K562 (cell line): ENCODE measurements around the gene TSPOAP1. TPM values are rescaled to one million over a fixed set of nuclear protein-coding genes. Genes with fewer than 3 reads are reported as not detected.
A peak's percentile ranks its signal among the peaks of the same experiment; 100 is the strongest.

ENCODE experiments used
- ASH1L ChIP-seq: fragments of 450-650 bp; IDR thresholded peaks from 2 replicates; pipeline ENCODE4 v1.6.1; 2018; ENCODE audit warnings: borderline replicate concordance, mild to moderate bottlenecking, low read depth; ENCODE audit not compliant: partially characterized antibody
- ATF6 ChIP-seq: sonication (generic); formaldehyde crosslinking; IDR thresholded peaks from 2 replicates; pipeline ENCODE4 v1.4.0; 2020; ENCODE audit warnings: mild to moderate bottlenecking, missing genetic modification reagents
- CC2D1A ChIP-seq: fragments of 450-650 bp; IDR thresholded peaks from 2 replicates; pipeline ENCODE4 v1.6.1; 2017; ENCODE audit warnings: mild to moderate bottlenecking
- CEBPG ChIP-seq, 3 experiments: fragments of 200-800 bp in 1 of 3; sonication (Bioruptor generic) in 1 of 3; sonication (generic) in 1 of 3; formaldehyde crosslinking in 1 of 3; IDR thresholded peaks in 2 of 3; conservative IDR thresholded peaks in 1 of 3; 2 replicates each; pipeline versions ENCODE4 v1.6.1 to v1.8.0; 2016 to 2022; ENCODE audit warnings: missing compliant biosample characterization in 2 of 3, missing genetic modification characterization in 2 of 3, mild to moderate bottlenecking in 1 of 3, missing genetic modification reagents in 1 of 3
- ETV5 ChIP-seq: sonication (generic); formaldehyde crosslinking; IDR thresholded peaks from 2 replicates; pipeline ENCODE4 v1.4.0; 2020; ENCODE audit warnings: low read depth, mild to moderate bottlenecking, missing genetic modification reagents
- GABPB2 ChIP-seq: fragments of 250-450 bp; sonication (Bioruptor Pico); conservative IDR thresholded peaks from 2 replicates; pipeline ENCODE4 v1.5.1; 2021; ENCODE audit warnings: mild to moderate bottlenecking
- HCFC1 ChIP-seq: IDR thresholded peaks from 2 replicates; pipeline ENCODE4 v1.6.1; 2012; ENCODE audit warnings: low read depth, low read length, improper control_type of control experiment
- HNRNPUL1 ChIP-seq: fragments of 200-400 bp; formaldehyde crosslinking; IDR thresholded peaks from 2 replicates; pipeline ENCODE4 v1.6.1; 2017; ENCODE audit warnings: low read length
- HOMEZ ChIP-seq: fragments of 250-450 bp; sonication (Bioruptor Pico); IDR thresholded peaks from 2 replicates; pipeline ENCODE4 v1.4.0; 2020; ENCODE audit warnings: mild to moderate bottlenecking, moderate library complexity
- ILF3 ChIP-seq: fragments of 450-650 bp; IDR thresholded peaks from 2 replicates; pipeline ENCODE4 v1.6.1; 2018; ENCODE audit warnings: antibody characterized with exemption, mild to moderate bottlenecking, moderate library complexity, borderline replicate concordance
- MAFF ChIP-seq: IDR thresholded peaks from 2 replicates; pipeline ENCODE4 v1.6.1; 2012; ENCODE audit warnings: low read length, improper control_type of control experiment
- MIER1 ChIP-seq: fragments of 450-650 bp; IDR thresholded peaks from 2 replicates; pipeline ENCODE4 v1.6.1; 2016; ENCODE audit warnings: antibody characterized with exemption, mild to moderate bottlenecking, low read depth
- POLR2AphosphoS5 ChIP-seq: IDR thresholded peaks from 2 replicates; pipeline ENCODE4 v1.6.1; 2011; ENCODE audit warnings: mild to moderate bottlenecking, low read depth, low read length, moderate library complexity; ENCODE audit not compliant: control insufficient read depth, insufficient read depth
- SP1 ChIP-seq: sonication (generic); formaldehyde crosslinking; IDR thresholded peaks from 2 replicates; pipeline ENCODE4 v1.8.1; 2022; ENCODE audit warnings: mild to moderate bottlenecking, missing genetic modification reagents
- ZKSCAN1 ChIP-seq: fragments of 150-350 bp; IDR thresholded peaks from 2 replicates; pipeline ENCODE4 v1.6.1; 2016; ENCODE audit warnings: low read depth, low read length
- ZNF143 ChIP-seq: sonication (generic); formaldehyde crosslinking; IDR thresholded peaks from 2 replicates; pipeline ENCODE4 v1.9.0; 2022; ENCODE audit warnings: mild to moderate bottlenecking, missing genetic modification reagents
- ZNF398 ChIP-seq: fragments of 250-450 bp; sonication (Bioruptor Pico); IDR thresholded peaks from 2 replicates; pipeline ENCODE4 v1.8.0; 2021; ENCODE audit warnings: moderate library complexity, mild to moderate bottlenecking, inconsistent platforms
- ZNF408 ChIP-seq: fragments of 250-450 bp; sonication (Bioruptor Pico); IDR thresholded peaks from 2 replicates; pipeline ENCODE4 v1.4.0; 2020; ENCODE audit warnings: low read depth, mild to moderate bottlenecking, moderate library complexity
- ZNF830 ChIP-seq: fragments of 250-450 bp; sonication (Bioruptor Pico); IDR thresholded peaks from 2 replicates; pipeline ENCODE4 v1.5.0; 2021; ENCODE audit warnings: mild to moderate bottlenecking
- polyA plus RNA-seq, 8 experiments: library from polyadenylated mRNA; depleted of rRNA in 4 of 8; stranded (reverse) in 5 of 8; unstranded in 3 of 8; fragments of >200 nt; fragmentation: Nextera tagmentation in 2 of 8; fragmentation: Illumina TruSeq in 1 of 8; extraction: Ambion mirVana in 2 of 8; extraction: Trizol in 1 of 8; gene quantifications; 2 replicates each; pipeline versions ENCODE4 v1.2.1 to v1.2.3, GENCODE V29; 2011 to 2014; ENCODE audit warnings: inconsistent platforms in 1 of 8, missing spikeins in 1 of 8
- total RNA-seq, 7 experiments: library from RNA; depleted of rRNA in 6 of 7; stranded (reverse); fragments of >200 nt in 6 of 7; fragmentation: Illumina TruSeq in 2 of 7; extraction: Trizol in 2 of 7; gene quantifications; 2 replicates each; pipeline versions ENCODE4 v1.2.1 to v1.2.3, GENCODE V29; 2011 to 2021; ENCODE audit warnings: low replicate concordance in 1 of 7

The TSPOAP1 gene
- total and polyA plus RNA-seq, 9 of the 15 experiments (the other 6 are each of a cell fraction or from before 2014, with no cell fraction given): 0.87 to 3.9 (median 1.8) TPM; not detected in 2

DNA sequence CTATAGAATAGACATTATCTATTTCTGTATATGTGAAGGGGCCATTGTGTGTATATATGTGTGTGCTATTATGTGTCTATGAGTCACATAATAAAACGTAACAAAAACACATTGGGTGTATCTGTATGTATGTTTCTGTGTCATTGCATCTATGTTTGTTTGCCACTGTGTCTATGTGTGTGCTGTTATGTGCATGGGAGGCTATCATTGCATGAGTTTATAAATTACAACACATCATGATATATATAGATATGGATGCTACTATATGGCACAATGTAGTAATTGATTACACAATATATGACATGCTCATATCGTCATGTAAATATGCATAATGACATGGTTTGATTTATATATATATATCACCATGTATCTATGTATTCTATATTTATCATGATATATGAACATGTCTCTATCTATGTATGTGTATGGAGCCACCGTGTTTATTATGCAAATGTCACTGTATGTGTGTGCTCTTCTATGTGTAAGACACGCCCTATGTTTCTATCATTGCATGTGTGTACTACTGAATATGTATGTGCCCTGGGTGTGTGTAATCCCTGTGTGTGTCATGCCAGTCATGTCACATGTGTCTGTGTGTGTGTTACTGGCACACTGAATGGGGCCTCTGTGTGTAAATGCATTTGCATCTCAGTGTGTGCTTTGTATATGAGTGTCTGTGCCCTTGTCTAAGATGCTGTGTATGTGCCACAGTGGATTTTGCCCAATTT is 1.4 kb upstream of the TSPOAP1 start (continued):
- no peak for TF ChIP-seq HOMEZ (CRISPR knock-in tag)
- no peak for TF ChIP-seq ZNF143
- no peak; the same call in none of the 2 replicates for TF ChIP-seq SP1 (CRISPR knock-in tag)
- no peak; the same call in 1 of the 2 replicates for TF ChIP-seq ATF6 (CRISPR knock-in tag)
- no peak for TF ChIP-seq ETV5
- TF ChIP-seq ASH1L: no peak
- 0 out of 2 replicates have a peak, but pooled peaks have one; percentile 13 for TF ChIP-seq ZKSCAN1
- no peak for TF ChIP-seq HCFC1
- TF ChIP-seq CC2D1A: no peak
- TF ChIP-seq ILF3: peak; percentile 82
- no peak for TF ChIP-seq ZNF398 (CRISPR knock-in tag)
- peak; percentile 95 for TF ChIP-seq POLR2AphosphoS5
- TF ChIP-seq MIER1: no peak
- TF ChIP-seq GABPB2: peak; percentile 87
- TF ChIP-seq CEBPG (CRISPR knock-in tag; IDR thresholded peaks at IDR 0.05): peak; percentile 3; the same call in 1 of the 2 replicates
- TF ChIP-seq CEBPG (tag; conservative IDR thresholded peaks at IDR 0.05 in 1 of 2, IDR thresholded peaks at IDR 0.05 in 1 of 2): peak; percentile 94 to 95
- peak; percentile 48; the same call in 1 of the 2 replicates for TF ChIP-seq MAFF
- TF ChIP-seq HNRNPUL1: no peak; the same call in 1 of the 2 replicates
- TF ChIP-seq ZNF408 (CRISPR knock-in tag): no peak
- no peak for TF ChIP-seq ZNF830 (CRISPR knock-in tag)
